ENCODE results near the gene SLC1A7.
A peak's percentile ranks its signal among the peaks of the same experiment; 100 is the strongest.

Gene SLC1A7

GRCh38 chr1:53114581-53115400, 27.6 kb downstream of the SLC1A7 start:
- no peak for DNase-seq

GRCh38 chr1:53114090-53114489, 28.3 kb downstream of the SLC1A7 start:
- DNase-seq: no peak

DNA sequence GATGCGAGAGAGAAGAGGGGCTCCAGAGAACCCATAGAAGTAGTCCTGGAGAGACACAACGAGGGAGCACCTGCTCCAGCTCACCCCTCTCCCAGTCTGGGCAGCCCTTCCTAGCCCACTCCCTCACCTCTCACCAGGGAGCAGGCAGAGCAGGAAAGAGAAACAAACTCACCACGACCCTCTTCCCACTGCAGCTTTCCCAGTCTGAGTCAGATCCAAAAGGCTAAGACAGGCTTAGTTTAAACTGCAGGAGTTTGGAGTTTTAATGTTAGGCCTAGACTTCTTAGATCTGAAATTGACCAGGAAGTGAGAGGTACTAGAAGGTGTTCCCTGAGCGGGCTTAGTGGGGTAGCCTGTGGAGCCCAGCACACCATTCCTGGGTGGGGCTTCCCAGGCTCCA, 29.6 kb downstream of the SLC1A7 start:
- DNase-seq: peak; percentile 26

GRCh38 chr1:53112271-53112774, 30.1 kb downstream of the SLC1A7 start:
- peak; percentile 84 for DNase-seq

DNA sequence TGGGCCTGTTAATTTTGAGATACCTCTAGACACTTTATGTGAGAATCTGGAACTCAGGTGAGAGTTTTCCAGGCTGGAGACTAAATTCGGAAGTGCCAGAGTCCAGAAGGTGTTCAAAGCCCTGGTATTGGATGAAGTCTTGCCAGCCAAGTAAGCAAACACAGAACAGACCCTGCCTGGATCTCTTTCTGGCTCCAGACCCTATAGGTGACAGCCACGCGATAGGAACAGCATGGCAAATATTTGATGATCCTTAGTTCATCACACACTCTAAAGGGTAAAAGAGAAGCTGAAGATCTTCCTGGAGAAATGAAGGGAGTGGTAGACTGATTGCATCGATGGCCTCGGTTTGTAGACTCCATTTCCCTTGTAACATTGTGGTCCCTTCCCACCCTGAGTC, 30.7 kb downstream of the SLC1A7 start:
- DNase-seq: no peak

GRCh38 chr1:53111073-53111556, 31.3 kb downstream of the SLC1A7 start:
- peak; percentile 44 for DNase-seq

DNA sequence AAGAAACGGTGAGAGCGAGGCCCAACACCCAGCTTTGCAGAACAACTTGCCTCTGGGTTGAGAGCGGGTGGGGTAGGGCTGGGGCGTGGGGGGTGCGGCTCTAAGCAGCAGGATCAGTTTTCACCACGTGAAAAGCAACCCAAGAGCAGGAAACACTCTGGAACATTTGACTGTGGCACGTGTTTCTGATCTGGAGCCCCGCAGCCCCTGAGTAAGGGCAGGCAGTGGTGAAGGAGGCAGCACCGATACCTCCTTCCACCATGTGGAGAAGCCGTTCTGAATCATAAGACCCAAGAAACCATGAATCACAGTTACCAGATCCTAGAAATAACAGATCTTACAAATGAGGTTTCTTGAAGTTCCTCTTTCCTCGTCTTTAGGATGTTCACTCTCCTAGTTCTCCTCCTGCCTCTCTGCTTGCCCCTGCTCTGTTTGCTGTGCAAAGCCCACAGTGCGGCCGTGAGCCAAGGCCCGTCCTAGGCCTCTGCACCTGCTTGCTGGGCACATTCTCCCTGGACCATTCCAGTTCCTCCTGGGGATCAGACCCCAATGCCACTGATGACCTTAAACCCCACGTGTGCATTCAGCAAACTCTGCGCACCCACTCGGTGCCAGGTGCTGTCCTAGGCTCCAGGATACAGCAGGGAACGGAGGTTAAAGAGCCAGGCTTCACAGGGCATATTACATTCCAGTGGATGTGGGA, 31.9 kb downstream of the SLC1A7 start:
- DNase-seq: peak; percentile 84

- peak; percentile 60 for DNase-seq
Measured at GRCh38 chr1:53108646-53109580, 33.5 kb downstream of the SLC1A7 start.

- peak; percentile 91 for DNase-seq
Measured at GRCh38 chr1:53107570-53108322, 34.7 kb downstream of the SLC1A7 start.

- DNase-seq: peak; percentile 11
Measured at GRCh38 chr1:53107090-53107489, 35.3 kb downstream of the SLC1A7 start.

DNA sequence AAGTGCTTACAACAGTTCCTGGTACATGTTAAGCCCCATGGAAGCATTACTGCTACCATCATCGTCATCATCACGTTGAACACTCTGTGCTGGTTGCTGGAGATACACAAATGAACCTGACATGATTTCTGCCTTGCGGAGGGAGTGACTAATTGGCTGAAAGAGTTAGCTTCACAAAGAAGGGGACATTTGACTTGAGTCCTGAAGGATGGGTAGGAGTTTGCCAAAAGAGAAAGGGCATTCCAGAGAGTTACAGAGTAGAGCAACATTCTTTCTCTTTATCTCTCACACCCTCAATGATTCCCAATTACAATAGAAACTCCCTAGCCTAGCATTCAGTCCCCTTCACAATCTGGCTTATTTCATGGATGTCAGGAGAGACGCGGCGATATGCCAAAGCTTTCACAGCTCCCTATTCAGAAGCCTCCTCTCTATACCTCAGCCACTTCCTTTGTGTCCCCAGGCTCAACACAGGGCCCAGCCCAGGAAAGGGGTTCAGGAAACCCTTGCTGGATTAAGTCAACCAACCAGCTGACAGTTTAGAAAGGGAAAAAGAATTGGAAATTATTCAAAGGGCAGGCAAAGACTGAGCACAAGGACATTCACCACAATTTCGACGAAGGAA, 38.0 kb downstream of the SLC1A7 start:
- no peak for DNase-seq

GRCh38 chr1:53094533-53094919, 47.9 kb downstream of the SLC1A7 start:
- DNase-seq: no peak

DNA sequence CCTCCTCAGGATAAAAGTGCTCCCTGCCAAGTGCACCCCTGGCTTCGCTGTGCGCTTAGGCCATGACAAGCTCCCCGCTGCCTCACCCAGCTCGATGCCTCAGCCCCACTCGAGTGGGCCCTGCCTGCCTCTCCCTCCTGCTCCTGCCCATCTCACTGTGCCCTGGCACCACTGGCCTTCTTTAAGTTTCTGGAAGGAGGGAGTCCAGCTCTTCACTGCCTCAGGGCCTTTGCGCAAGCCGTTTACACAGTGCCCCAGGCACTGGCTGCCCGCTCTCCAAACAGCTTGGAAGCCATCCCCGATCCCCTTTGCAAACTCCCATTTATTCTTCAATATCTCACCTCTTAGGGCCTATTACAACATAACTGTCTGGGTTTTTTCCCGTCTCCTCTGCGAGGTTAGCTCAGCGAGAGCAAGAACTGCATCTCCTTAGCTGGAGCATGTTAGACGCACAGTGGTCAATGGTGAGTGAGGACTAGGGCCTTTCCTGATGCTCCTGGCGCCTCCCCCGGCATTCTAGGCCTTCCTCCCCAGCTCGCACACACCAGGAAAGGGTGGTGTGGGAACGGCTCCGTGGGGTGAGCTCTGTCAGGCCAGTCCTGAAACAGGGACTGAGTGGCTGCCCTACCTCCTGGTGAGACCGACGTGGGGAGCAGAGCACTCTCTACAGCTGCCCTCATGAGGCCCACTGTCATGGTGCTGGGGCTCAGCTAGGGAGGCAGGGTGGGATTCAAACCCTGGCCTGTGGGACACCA, 48.5 kb downstream of the SLC1A7 start:
- DNase-seq: no peak

DNA sequence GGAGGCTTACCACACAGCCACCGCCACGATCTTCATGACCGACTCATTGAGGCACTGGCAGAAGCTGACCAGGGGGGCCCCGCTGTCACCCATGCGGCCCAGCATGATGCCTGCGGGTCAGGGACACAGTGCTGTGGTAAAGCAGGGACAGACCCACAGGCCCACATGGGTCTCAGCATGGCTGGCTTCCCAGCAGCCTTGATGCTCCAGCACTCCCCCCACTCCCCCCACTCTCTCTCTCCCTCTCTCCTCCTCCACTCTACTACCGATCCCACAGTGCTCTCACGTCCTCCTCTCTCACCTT, 49.0 kb downstream of the SLC1A7 start:
- DNase-seq: no peak

DNA sequence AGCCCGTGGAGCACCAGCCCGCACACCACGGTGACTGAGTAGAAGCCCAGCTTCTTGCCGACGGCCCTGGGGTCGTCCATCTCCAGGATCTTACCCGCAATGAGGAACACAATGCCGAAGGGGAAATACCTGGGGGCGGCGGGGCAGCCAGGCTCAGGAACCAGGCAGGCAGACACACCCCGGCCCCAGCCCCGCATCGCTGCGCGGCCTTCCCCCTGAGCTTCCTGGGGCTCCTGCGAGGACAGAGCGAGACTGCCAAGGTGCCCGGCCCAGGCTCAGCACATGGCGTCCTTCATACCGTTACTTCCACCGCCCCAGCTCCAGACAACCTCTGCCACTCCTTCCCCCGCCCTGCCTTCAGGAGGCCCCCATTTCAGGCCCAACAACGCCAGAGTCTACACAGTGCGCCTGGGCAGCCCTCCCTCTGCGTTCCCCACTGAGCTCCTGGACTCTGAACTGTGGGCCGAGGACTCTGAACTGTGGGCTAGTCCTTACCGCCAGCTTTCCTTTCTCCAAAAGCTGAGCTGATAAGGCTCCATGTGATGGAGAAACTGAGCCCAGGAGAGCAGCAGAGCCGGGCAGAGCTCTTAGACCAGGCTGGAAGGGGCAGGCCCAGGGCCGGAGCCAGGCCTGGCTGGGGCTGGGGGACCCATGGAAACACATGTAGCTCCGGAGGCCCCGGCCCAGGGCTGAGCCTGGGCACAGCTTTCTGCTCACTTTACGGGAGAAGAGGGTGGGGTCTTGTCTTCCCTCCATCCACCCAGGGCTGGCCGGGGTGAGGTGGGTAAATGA, 49.6 kb downstream of the SLC1A7 start:
- no peak for DNase-seq

GRCh38 chr1:53091841-53092645, 50.4 kb downstream of the SLC1A7 start:
- DNase-seq: peak; percentile 52

- no peak for DNase-seq
Measured at GRCh38 chr1:53090227-53091147, 52.0 kb downstream of the SLC1A7 start.

Measured in fibroblast of skin of right quadriceps (primary cell).